NCI-H446 (cell line): ENCODE results near the gene ATXN7L1.
"Not testable (repeated sequence)": the region's sequence is repeated elsewhere in the genome, so short reads cannot be mapped to it uniquely, and the experiment has no call there.

Experiments used
- DNase-seq, 2 experiments: peaks; one replicate each; lab custom pipeline; 2025; lab: John Stamatoyannopoulos, UW

The ATXN7L1 gene

DNA sequence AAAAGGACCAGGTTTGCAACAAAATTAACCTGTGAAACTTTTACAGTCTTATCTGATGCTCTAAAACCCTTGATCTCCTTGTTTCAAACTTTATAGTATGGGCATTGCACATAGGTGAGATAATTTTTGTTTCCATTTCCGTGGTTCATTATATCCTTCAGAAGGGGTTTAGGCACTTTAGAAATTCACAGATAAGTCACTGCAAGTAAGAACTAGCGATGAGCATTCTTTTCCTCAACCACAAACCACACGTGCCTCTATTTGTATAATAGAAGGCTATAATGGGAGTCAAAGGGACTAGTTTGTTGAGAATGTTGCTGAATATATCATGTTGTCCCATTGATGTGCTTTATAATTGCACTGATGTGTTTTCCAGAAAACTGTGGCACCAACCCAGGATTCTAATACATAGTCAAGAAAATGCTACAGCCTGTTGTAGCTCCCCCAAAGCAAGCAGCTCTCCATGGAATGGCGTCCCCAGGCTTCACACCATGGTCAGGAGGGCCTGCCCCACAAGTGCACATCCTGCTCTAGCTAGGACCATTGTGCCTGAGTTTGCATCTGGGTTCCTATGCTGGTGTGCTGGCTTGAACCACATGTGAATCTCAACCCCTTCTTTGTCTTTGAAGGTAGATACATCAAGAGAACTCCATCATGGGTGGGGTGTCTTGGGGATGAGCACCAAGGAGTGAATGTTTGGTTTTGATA is 14.0 kb upstream of the ATXN7L1 start:
- DNase-seq: no peak

DNA sequence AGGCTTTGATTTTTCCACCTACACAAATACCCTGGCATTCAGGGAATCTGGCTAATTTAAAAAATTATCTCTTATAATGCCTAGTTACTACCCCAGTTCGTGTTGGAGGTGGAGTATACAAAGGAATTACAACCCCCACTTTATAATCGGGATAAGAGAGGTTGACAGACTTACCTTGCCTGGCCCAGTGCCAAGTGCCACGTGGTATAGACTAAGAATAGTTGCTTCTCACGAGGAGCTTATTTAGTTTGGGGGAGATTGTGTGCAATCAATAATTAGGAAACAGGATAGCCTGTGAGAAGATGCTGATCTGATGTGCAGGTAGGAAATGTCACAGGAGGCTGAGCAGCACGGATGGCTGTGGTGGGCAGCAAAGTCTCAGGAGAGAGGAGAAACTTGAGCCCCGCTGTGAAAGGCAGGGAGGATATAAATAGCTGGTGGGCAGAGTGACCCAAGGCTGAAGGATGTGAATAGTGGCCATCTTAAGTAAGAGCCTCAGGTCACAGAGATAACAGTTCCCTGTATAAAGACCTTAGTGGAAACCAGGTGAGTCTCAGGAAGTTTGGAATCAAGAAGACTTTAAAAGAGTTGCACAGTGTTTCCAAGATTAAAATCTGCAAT is 11.3 kb upstream of the ATXN7L1 start:
- DNase-seq: no peak

DNA sequence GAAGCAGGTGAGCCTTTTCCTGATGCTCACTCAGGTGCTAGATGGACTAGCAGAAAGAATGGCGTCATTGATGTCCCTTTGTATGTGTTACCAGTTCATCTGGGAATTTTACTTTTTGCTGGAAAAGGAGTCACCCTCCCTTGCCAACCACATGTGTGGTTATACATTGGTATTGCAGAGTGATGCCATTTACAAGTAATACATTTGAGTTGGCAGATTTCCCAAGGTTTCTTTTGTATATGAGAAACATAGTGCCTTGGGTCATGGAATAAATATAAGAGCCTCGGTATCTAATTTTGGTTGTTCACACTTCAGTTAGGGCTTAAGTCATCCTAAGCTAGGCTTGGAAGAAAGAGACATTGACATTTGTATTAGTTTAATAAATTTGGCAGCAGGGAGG is 10.4 kb upstream of the ATXN7L1 start:
- peak; percentile 21 to 46 for DNase-seq

DNA sequence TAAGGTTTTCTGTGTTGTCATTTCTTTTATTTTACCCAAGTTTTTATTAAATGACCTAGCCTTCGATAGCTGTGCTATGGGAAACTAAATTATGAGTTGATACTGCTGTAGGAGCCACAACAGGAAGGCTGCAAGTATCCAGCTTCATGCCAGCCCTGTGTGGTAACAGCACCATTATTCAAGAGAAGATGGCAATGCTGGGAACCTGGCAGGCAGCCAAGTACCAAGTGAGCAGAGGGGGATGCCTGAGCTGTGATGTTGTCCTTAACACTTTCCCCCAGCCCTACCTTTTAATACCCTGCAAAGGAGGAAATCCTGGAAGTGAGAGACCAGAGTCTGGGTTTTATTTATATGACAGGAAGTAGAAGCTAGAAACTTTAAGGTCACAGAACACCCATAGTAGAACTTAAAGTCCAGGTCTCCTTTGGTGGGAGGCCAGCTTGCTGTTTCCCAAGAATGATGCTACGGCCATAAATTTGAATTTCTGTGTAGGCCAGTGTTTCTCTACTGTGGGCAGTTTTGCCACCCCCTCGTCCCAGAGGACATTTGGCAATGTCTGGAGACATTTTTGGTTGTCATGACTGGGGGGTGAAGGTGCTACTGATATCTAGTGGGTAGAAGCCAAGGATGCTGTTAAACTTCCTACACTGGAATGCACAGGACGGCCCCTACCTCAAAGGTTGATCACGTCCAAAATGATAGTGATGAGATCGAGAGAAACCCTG is 9.2 kb upstream of the ATXN7L1 start:
- DNase-seq: peak; percentile 48 to 70

DNA sequence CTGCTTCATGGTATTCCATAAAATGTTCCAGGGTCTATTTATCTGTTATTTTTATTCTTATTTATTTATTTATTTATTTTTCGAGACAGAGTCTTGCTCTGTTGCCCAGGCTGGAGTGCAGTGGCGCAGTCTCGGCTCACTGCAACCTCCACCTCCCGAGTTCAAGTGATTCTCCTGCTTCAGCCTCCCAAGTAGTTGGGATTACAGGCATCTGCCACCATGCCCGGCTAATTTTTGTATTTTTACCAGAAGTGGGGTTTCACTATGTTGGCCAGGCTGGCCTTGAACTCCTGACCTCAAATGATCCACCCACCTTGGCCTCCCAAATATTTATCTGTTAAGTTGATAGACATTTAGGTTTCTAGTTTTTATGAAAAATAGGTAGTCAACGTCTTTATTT is 6.8 kb upstream of the ATXN7L1 start:
- not testable (repeated sequence) for DNase-seq

- DNase-seq: no peak
Observed at GRCh38 chr7:105881439-105881838, 5.0 kb upstream of the ATXN7L1 start.

- no peak for DNase-seq
Observed at GRCh38 chr7:105880571-105881330, 4.4 kb upstream of the ATXN7L1 start.

DNA sequence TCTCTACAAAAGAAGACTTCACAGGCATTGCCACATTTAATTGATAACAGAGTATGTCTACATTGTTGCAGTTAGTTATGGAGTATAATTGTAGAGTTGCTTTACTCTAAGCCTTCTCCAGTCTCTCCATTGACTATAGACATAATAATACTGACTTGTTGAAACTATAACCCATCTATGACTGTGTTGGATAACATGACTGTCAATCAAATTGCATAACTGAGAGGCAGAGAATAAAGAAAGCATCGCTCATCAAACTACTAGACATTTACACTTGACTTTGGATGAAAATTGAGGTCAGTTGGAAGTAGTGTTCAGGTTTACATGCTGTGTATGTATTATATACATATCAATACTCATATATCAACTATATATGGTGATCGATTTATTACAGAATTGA is 3.4 kb upstream of the ATXN7L1 start:
- no peak for DNase-seq

DNA sequence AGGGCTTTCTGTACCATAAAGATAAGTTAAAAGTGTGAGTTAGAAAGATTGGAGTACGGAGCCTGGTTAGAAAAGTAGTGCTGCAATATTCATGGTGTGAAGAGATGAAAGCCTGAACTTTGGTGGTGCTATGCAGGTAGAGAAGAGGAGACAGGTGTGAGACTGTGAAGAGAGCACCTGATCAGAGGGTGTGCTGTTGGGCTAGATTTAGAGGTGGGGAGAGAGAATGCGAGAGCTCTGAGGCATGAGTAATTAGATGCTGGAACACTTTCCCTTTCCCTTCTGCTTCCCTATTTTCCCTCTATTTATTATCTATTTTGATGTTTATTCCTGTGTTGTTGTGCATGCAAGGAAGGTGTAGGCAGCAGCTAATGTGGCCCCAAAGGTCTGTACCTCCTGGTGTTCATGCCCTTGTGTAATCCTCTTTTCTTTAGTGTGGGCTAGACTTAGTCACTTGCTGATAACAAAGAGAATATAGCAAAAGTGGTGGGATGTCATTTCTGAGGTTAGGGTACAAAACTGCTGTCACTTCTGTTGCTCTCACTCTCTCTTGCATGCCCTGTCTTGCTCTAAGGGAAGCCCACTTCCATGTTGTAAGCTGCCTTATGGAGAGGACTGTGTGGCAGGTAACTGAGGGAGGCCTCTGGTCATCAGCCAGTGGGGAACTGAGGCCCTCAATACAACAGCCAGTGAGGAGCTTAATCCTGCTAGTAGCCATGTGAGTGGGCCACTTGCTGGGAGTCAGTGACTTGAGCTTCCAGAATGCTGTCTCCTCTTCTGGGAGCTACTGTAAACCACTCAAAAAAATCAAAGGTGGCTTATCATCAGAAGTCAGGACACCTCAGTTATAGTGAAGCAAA is 2.6 kb upstream of the ATXN7L1 start:
- no peak for DNase-seq

DNA sequence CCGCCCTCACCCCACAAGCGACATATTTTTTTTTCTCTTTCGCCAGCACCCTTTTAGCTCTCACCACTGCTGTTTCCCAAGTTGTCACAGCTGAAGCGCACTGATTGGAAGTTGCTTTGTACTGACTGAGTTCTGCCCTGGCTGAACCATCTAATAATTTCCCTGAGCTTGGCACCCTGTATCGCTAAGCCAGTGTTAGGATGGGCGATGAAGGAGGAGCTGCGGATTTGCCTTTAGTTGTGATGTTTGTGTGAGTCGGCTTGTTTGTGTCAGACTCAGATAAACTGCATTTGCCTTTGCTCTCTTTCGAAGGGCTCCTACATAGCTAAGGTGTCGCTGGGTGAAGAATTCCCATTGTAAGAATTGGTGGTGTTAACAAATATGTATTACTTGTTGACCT is 1.3 kb upstream of the ATXN7L1 start:
- DNase-seq: peak in 1 of 2 experiments; percentile 14

- peak in 1 of 2 experiments; percentile 23 for DNase-seq
Observed at GRCh38 chr7:105876964-105877601, 684 bp upstream of the ATXN7L1 start.

DNA sequence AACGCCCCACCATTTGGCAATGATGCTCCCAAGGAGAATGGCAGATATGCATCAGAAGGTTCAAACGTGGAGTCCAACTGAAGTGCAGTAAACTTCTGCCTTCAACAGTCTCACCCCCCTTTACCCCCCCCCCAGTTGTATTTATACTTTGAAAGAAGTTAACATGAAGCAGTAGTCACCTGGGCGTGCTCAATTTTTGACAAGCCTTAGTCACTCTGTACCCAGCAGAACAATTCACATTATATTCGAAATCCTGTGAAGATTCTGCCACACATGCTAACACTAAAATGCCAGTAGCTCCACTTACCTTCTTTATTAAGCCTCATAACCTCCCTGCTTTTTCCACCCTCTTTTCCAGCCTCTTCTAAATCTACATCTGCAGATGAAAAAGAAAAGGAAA is 894 bp downstream of the ATXN7L1 start:
- no peak for DNase-seq

GRCh38 chr7:105874055-105874454 is 2.3 kb downstream of the ATXN7L1 start:
- no peak for DNase-seq

GRCh38 chr7:105872491-105872890 is 3.9 kb downstream of the ATXN7L1 start:
- DNase-seq: no peak

- no peak for DNase-seq
Observed at GRCh38 chr7:105871142-105871541, 5.3 kb downstream of the ATXN7L1 start.

DNA sequence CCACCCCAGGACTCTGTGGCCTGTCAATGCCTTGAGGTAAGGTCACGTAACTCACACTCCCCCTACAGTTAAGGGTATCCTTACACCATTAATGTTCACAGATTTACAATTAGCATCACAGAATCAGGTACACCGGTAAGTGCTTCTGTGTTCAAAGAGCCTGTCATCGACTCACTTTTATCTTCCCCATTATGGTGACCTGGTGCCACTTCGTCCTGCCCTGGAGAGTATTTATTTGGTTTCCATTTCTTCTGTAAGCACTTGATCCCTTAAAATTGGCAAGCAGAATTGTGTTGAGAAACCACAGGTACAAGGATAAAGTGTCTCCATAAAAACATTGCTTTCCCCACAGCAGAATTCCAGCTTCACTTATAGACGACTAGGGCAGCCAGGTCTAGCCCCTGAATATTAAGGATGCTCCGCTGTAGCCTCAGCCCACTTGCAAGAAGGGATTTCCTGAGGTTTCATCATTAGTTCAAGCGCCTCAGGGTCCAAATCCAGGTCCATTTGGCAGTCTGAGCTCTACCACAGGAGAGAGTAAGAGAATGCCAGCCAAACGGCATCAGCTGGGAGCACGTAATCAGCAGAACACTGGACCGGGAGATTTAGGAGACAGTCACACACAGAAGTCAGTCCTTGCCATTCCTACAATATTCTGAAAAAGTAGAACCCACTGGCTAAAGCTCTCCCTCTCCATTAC is 10.1 kb downstream of the ATXN7L1 start:
- no peak for DNase-seq

DNA sequence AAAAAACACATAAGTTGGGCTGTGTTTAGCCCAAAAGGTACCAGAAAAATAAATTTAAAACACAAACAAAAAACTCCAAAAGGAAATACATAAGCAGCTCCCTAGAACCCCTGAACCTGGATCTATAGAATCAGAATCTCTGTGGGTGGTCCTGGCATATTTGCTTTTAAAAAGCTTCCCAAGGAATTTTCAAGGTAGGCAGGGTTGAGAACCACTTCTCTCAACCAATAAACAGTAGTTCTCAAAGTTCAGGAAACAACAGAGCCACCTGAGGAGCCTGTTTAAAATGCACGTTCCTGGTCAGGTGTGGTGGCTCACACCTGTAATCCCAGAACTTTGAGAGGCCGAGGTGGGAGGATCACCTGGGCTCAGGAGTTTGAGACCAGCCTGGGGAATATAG is 12.5 kb downstream of the ATXN7L1 start:
- DNase-seq: no peak

DNA sequence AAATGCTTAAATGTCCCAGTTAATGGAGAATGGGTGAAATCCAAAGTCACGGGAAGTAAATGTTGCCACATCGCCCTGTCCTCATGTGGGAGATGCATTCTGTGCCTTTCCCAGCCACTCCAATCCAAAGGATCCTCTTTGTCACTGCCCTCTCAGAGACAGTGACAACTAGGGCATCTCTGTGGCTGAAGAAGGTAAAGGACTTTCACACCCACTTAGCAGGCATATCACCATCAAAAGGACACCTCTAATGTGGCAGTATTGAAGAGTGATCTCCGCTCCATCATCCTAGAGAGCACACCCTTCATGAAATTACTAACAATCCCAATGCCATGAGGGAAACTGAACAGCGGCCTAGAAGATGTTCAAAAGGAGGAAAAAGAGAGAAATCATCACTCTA is 13.6 kb downstream of the ATXN7L1 start:
- no peak for DNase-seq

- DNase-seq: no peak
Observed at GRCh38 chr7:105862276-105862675, 14.1 kb downstream of the ATXN7L1 start.

DNA sequence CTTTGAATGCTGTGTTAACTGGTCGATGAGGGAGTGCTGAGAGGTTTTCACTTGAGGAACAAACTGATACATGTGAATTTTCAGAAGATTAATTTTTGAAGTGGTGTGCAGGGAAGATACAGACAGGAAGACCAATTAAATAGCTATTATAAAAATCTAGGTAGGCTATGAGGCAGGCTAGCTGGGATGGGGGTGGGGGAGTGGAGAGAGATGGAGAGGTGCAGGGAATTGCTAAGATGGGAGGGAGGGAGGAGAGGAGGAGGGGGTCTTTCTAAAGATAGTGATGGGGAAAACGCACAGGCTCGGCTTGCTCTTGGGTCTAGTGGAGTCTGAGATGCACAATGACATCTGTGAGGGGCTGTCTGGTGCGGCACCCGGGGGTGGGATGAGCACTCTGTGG is 15.2 kb downstream of the ATXN7L1 start:
- no peak for DNase-seq
